ENCODE data around the gene PITPNM3.

- TF ChIP-seq NFIC (IDR thresholded peaks at IDR 0.05) = no peak
- TF ChIP-seq YY1 (IDR thresholded peaks at IDR 0.05; ENCODE audit: low read depth) = no peak
- TF ChIP-seq, protein P1, sequence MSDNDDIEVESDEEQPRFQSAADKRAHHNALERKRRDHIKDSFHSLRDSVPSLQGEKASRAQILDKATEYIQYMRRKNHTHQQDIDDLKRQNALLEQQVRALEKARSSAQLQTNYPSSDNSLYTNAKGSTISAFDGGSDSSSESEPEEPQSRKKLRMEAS (IDR thresholded peaks at IDR 0.05) = no peak
- TF ChIP-seq REST (IDR thresholded peaks at IDR 0.05; ENCODE audit: low read depth) = no peak
- TF ChIP-seq TAF1 (IDR thresholded peaks at IDR 0.05; ENCODE audit: low read depth) = no peak
- no peak for TF ChIP-seq RAD21 (IDR thresholded peaks at IDR 0.05; ENCODE audit: low read depth)
- TF ChIP-seq TEAD4 (IDR thresholded peaks at IDR 0.05) = no peak
- TF ChIP-seq ZBTB7A (IDR thresholded peaks at IDR 0.05; ENCODE audit: low read depth) = no peak
- TF ChIP-seq EGR1 (IDR thresholded peaks at IDR 0.05) = no peak
- no peak for TF ChIP-seq CEBPB (IDR thresholded peaks at IDR 0.05)
- TF ChIP-seq, protein P2, sequence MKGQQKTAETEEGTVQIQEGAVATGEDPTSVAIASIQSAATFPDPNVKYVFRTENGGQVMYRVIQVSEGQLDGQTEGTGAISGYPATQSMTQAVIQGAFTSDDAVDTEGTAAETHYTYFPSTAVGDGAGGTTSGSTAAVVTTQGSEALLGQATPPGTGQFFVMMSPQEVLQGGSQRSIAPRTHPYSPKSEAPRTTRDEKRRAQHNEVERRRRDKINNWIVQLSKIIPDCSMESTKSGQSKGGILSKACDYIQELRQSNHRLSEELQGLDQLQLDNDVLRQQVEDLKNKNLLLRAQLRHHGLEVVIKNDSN (IDR thresholded peaks at IDR 0.05) = no peak
These were observed 76.1 kb downstream of the PITPNM3 start for GRCh38 chr17:6480303-6480675.

Measured in Ishikawa (cell line).